Lower leg skin (tissue), 4 donors: ENCODE data around the gene UBXN6. TPM values are rescaled to one million over a fixed set of nuclear protein-coding genes. Genes with fewer than 3 reads are reported as not detected.

Experiments used
- DNase-seq, 2 donors: peaks; one replicate each; pipeline ENCODE4 v3.0.0-alpha.2; 2019; ENCODE audit warnings: low spot score in 2 of 2
- H3K4me3 ChIP-seq: fragments of 200-600 bp; sonication (generic); 2 replicates; pipeline ENCODE4 v1.5.1; 2017; ENCODE audit warnings: mild to moderate bottlenecking, low read depth; ENCODE audit not compliant: poor library complexity, severe bottlenecking
- CTCF ChIP-seq, 3 donors: fragments of 450-650 bp; IDR thresholded peaks; one replicate each; pipeline ENCODE4 v1.5.1; 2016; ENCODE audit warnings: antibody characterized with exemption in 3 of 3, mild to moderate bottlenecking in 3 of 3, moderate library complexity in 2 of 3
- POLR2A ChIP-seq, 2 donors: fragments of 450-650 bp; IDR thresholded peaks; one replicate each; pipeline ENCODE4 v1.6.1; 2016 to 2017; ENCODE audit warnings: antibody characterized with exemption in 2 of 2, mild to moderate bottlenecking in 1 of 2, moderate library complexity in 1 of 2
- WGBS, 2 donors: methylation state at CpG; one replicate each; pipeline ENCODE4 v1.1.5; 2018; 5-methylcytosine and 5-hydroxymethylcytosine counted together
- intact Hi-C: fragments of 100-400 bp; cut with DNase I; formaldehyde crosslinking; loops from one replicate; pipeline ENCODE4 v1.15.0; 2023; ENCODE audit warnings: low total_unique reads
- total RNA-seq, 4 donors: library from RNA; depleted of rRNA; stranded (reverse); fragments of >200 nt; gene quantifications; one replicate each; pipeline ENCODE4 v1.1.0, GENCODE V29; 2016

The UBXN6 gene
- total RNA-seq, 4 donors from 2014 or later: 77.0 to 161 (median 111) TPM

GRCh38 chr19:4472174-4472974 is 14.8 kb upstream of the UBXN6 start, which contains the start of gene HDGFL2:
TSS of gene HDGFL2 (plus strand) at chr19:4472297. CDS start at chr19:4472351, 54 bp downstream.
- intact Hi-C loops: no loop called here
- H3K4me3 ChIP-seq: peak within 1 kb of the TSS; percentile 45
- TF ChIP-seq CTCF (IDR thresholded peaks at IDR 0.05) (no peak), POLR2A (IDR thresholded peaks at IDR 0.05) (no peak)
- 1% methylated on average over 33 to 34 of the region's 71 CpGs for WGBS, 2 donors
- no peak for DNase-seq

DNA sequence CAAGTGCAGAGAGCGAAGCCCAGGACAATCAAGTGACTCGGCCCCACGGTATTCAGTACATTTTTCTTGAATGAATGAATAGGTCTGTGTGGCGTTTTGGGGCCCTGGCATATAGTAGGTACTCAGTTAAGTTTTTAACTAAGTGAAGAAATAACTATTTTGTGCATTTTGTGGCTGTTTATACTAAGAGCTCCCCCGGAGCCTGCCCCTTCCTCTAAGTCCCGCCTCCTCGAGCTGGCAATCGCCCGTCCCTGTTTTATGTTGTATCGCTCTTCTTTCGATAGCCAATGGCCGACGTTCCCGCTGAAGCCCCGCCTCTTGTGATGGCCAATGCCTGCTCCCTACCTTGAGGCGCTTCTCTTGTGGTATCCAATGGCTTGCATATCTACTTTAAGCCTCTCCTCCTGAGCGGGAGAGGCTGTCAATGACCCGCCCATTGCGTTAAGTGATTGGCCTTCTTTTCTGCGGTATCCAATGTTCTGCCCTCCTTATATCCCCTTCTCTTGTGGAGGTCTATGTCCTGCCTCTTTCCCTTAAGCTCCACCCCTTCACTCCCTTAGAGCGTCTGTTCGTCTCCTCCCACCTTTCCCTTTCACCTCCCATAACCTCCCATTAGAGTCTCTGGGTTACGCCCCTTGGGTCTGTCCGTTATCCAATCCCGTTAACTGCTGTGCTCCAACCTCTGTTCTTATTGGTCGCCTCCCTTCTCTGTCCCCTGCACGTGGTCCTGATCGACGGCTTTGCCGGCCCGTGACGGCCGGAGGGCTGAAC is 14.0 kb upstream of the UBXN6 start:
- intact Hi-C loops: no loop called here
- WGBS, 2 donors: 0 to 1% methylated on average over 33 of the region's 33 CpGs
- DNase-seq: peak; percentile 99 to 100
- TF ChIP-seq CTCF (IDR thresholded peaks at IDR 0.05) (peak in 1 of 3 donors; percentile 37), POLR2A (IDR thresholded peaks at IDR 0.05) (peak in 1 of 2 donors; percentile 29)
- H3K4me3 ChIP-seq: peak overlapping the region; percentile 19

GRCh38 chr19:4467835-4468234 is 10.2 kb upstream of the UBXN6 start:
- WGBS, 2 donors: 85 to 86% methylated on average over 3 of the region's 3 CpGs
- no peak for TF ChIP-seq POLR2A (IDR thresholded peaks at IDR 0.05)
- TF ChIP-seq CTCF (IDR thresholded peaks at IDR 0.05): no peak
- H3K4me3 ChIP-seq: no peak overlapping the region
- DNase-seq: no peak
- intact Hi-C loops: no loop called here

GRCh38 chr19:4464815-4465581 is 7.4 kb upstream of the UBXN6 start:
- no peak overlapping the region for H3K4me3 ChIP-seq
- 84% methylated on average over 8 of the region's 8 CpGs for WGBS, 2 donors
- intact Hi-C loops: no loop called here
- DNase-seq: no peak
- TF ChIP-seq CTCF (IDR thresholded peaks at IDR 0.05): no peak
- TF ChIP-seq POLR2A (IDR thresholded peaks at IDR 0.05): no peak

- DNase-seq: peak in 1 of 2 donors; percentile 89
- TF ChIP-seq POLR2A (IDR thresholded peaks at IDR 0.05) (no peak), CTCF (IDR thresholded peaks at IDR 0.05) (no peak)
- peak overlapping the region; percentile 70 for H3K4me3 ChIP-seq
- intact Hi-C loops: no loop called here
- WGBS, 2 donors: 2% methylated on average over 23 to 34 of the region's 53 CpGs
These were observed 546 bp downstream of the UBXN6 start for GRCh38 chr19:4456843-4457653.
